ENCODE measurements around the gene TAC4.

- TF ChIP-seq POLR2A (IDR thresholded peaks at IDR 0.05), result no peak
- TF ChIP-seq, protein P1, sequence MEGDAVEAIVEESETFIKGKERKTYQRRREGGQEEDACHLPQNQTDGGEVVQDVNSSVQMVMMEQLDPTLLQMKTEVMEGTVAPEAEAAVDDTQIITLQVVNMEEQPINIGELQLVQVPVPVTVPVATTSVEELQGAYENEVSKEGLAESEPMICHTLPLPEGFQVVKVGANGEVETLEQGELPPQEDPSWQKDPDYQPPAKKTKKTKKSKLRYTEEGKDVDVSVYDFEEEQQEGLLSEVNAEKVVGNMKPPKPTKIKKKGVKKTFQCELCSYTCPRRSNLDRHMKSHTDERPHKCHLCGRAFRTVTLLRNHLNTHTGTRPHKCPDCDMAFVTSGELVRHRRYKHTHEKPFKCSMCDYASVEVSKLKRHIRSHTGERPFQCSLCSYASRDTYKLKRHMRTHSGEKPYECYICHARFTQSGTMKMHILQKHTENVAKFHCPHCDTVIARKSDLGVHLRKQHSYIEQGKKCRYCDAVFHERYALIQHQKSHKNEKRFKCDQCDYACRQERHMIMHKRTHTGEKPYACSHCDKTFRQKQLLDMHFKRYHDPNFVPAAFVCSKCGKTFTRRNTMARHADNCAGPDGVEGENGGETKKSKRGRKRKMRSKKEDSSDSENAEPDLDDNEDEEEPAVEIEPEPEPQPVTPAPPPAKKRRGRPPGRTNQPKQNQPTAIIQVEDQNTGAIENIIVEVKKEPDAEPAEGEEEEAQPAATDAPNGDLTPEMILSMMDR (IDR thresholded peaks at IDR 0.05), result no peak
- no peak for TF ChIP-seq EP300 (IDR thresholded peaks at IDR 0.05)
These were observed 5.7 kb upstream of the TAC4 start for GRCh38 chr17:49853470-49854015.

All from tibial nerve (tissue), 4 donors.